HG03432 (cell line): Measurements from ENCODE around the gene SLC17A9.
A peak's percentile ranks its signal among the peaks of the same experiment; 100 is the strongest.
"Not testable (repeated sequence)": the region's sequence is repeated elsewhere in the genome, so short reads cannot be mapped to it uniquely, and the experiment has no call there.

Experiments used
- ATAC-seq: cut with Tn5 transposase; IDR thresholded peaks from one replicate; pipeline ENCODE4 v1.9.1; 2021; ENCODE audit warnings: mild to moderate bottlenecking, moderate library complexity; ENCODE audit not compliant: unreplicated experiment

Gene SLC17A9

GRCh38 chr20:62953839-62954703 lies 1.6 kb downstream of the SLC17A9 start:
- peak; percentile 72 for ATAC-seq

- ATAC-seq = no peak
Measured at GRCh38 chr20:62955519-62956386, 3.2 kb downstream of the SLC17A9 start.

GRCh38 chr20:62956387-62957135 lies 4.1 kb downstream of the SLC17A9 start:
- ATAC-seq = no peak

- no peak for ATAC-seq
Measured at GRCh38 chr20:62957136-62958117, 4.9 kb downstream of the SLC17A9 start.

- ATAC-seq = no peak
Measured at GRCh38 chr20:62958388-62959100, 6.0 kb downstream of the SLC17A9 start.

- no peak for ATAC-seq
Measured at GRCh38 chr20:62959101-62959971, 6.8 kb downstream of the SLC17A9 start.

- no peak for ATAC-seq
Measured at GRCh38 chr20:62959998-62960436, 7.5 kb downstream of the SLC17A9 start.

GRCh38 chr20:62960446-62961309 lies 8.2 kb downstream of the SLC17A9 start:
- ATAC-seq = not testable (repeated sequence)

- no peak for ATAC-seq
Measured at GRCh38 chr20:62961310-62961783, 8.8 kb downstream of the SLC17A9 start.

- ATAC-seq = no peak
Measured at GRCh38 chr20:62961799-62962198, 9.3 kb downstream of the SLC17A9 start.

GRCh38 chr20:62962221-62962879 lies 9.8 kb downstream of the SLC17A9 start:
- no peak for ATAC-seq

GRCh38 chr20:62962891-62963613 lies 10.5 kb downstream of the SLC17A9 start:
- no peak for ATAC-seq

- ATAC-seq = no peak
Measured at GRCh38 chr20:62963614-62964397, 11.3 kb downstream of the SLC17A9 start.

- no peak for ATAC-seq
Measured at GRCh38 chr20:62964700-62965099, 12.2 kb downstream of the SLC17A9 start.

GRCh38 chr20:62965363-62965771 lies 12.9 kb downstream of the SLC17A9 start:
- ATAC-seq = no peak
